Endodermal cell (in vitro differentiated cells): ENCODE data around the gene SLC28A1. TPM values are rescaled to one million over a fixed set of nuclear protein-coding genes. Genes with fewer than 3 reads are reported as not detected.
A peak's percentile ranks its signal among the peaks of the same experiment; 100 is the strongest.

Experiments
- DNase-seq: peaks from one replicate; pipeline ENCODE4 v3.0.0-alpha.2; 2017
- H3K27ac ChIP-seq: 2 replicates; pipeline ENCODE4 v1.5.1; 2013; ENCODE audit warnings: mild to moderate bottlenecking, low read depth, low read length, moderate library complexity
- H3K27me3 ChIP-seq: 2 replicates; pipeline ENCODE4 v1.6.1; 2013; ENCODE audit warnings: mild to moderate bottlenecking, low read length, moderate library complexity; ENCODE audit not compliant: insufficient read depth, control insufficient read depth, poor library complexity, severe bottlenecking
- H3K36me3 ChIP-seq: 2 replicates; pipeline ENCODE4 v1.7.0; 2013; ENCODE audit warnings: mild to moderate bottlenecking, low read length, moderate library complexity; ENCODE audit not compliant: control insufficient read depth, insufficient read depth
- H3K4me1 ChIP-seq: one replicate; pipeline ENCODE4 v1.7.0; 2013; ENCODE audit warnings: low read length; ENCODE audit not compliant: control insufficient read depth, insufficient read depth
- H3K4me3 ChIP-seq: 2 replicates; pipeline ENCODE4 v1.5.1; 2013; ENCODE audit warnings: mild to moderate bottlenecking, low read length, moderate library complexity
- H3K9ac ChIP-seq: 2 replicates; pipeline ENCODE4 v1.6.1; 2013; ENCODE audit warnings: mild to moderate bottlenecking, low read length, moderate library complexity; ENCODE audit not compliant: poor library complexity, severe bottlenecking; ENCODE audit errors: extremely low read depth
- H3K9me3 ChIP-seq: 2 replicates; pipeline ENCODE4 v1.6.1; 2013; ENCODE audit warnings: mild to moderate bottlenecking, low read length, moderate library complexity; ENCODE audit not compliant: control insufficient read depth
- H3K27ac Mint-ChIP-seq: 2 replicates; pipeline ENCODE4 v1.8.0; 2020; ENCODE audit warnings: mixed read lengths
- H3K27me3 Mint-ChIP-seq: 2 replicates; pipeline ENCODE4 v1.8.0; 2021; ENCODE audit warnings: mild to moderate bottlenecking, mixed read lengths; ENCODE audit not compliant: insufficient read depth
- H3K36me3 Mint-ChIP-seq: 2 replicates; pipeline ENCODE4 v1.8.0; 2020; ENCODE audit warnings: low read depth, mixed read lengths
- H3K4me1 Mint-ChIP-seq: 2 replicates; pipeline ENCODE4 v1.8.0; 2020; ENCODE audit warnings: mixed read lengths
- H3K4me3 Mint-ChIP-seq: 2 replicates; pipeline ENCODE4 v1.8.0; 2020; ENCODE audit warnings: mild to moderate bottlenecking, moderate library complexity, mixed read lengths
- H3K9me3 Mint-ChIP-seq: 2 replicates; pipeline ENCODE4 v1.8.0; 2020; ENCODE audit warnings: mild to moderate bottlenecking, mixed read lengths
- WGBS, 2 experiments: methylation state at CpG; one replicate each; pipeline versions ENCODE4 v1.1.5 to v1.1.7; 2013; ENCODE audit warnings: missing lambda C conversion rate in 2 of 2, mixed read lengths in 1 of 2; ENCODE audit not compliant: insufficient coverage in 1 of 2, insufficient read length in 1 of 2; 5-methylcytosine and 5-hydroxymethylcytosine counted together
- total RNA-seq, 2 donors: library from RNA; stranded (reverse); fragmentation: NEBNext Ultra II Directional in 1 of 2; extraction: Animal tissue kit (Norgen Biotek cat#: 25700) in 1 of 2; gene quantifications; 2 replicates in 1 of 2; 3 replicates in 1 of 2; pipeline ENCODE4 v1.2.1, GENCODE V29; 2021
- TF ChIP-seq, protein P1 (sequence below): fragments of 200-600 bp; sonication (generic); conservative IDR thresholded peaks from 2 replicates; pipeline ENCODE4 v1.5.0; 2021; ENCODE audit warnings: antibody characterized with exemption, mild to moderate bottlenecking

Gene SLC28A1
- total RNA-seq, 2 donors from 2014 or later = not detected

DNA sequence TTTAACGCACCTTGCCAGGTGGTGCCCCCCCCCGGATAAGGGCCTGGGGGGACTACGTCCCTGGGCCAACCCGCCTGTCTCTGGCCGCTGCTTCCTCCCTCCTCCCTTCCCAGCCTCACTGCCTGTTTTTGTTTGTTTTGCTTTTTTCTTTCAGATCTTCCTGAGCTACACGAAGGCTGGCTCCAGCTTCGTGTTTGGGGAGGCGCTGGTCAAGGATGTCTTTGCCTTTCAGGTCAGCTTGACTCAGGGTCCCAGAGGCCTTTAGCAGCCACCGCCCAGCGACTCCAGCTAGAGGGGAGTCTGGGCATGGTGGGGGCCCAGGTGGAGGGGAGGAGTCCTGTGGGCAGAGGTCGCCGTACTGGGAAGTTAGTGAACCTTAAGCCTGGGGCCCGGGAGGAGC, 24.1 kb downstream of the SLC28A1 start:
- no peaks in the 10 kb centered on the region for H3K36me3 ChIP-seq
- H3K27ac ChIP-seq = no peak overlapping the region
- H3K27me3 Mint-ChIP-seq = no peaks in the 10 kb centered on the region
- no peak overlapping the region for H3K9ac ChIP-seq
- TF ChIP-seq, protein P1, sequence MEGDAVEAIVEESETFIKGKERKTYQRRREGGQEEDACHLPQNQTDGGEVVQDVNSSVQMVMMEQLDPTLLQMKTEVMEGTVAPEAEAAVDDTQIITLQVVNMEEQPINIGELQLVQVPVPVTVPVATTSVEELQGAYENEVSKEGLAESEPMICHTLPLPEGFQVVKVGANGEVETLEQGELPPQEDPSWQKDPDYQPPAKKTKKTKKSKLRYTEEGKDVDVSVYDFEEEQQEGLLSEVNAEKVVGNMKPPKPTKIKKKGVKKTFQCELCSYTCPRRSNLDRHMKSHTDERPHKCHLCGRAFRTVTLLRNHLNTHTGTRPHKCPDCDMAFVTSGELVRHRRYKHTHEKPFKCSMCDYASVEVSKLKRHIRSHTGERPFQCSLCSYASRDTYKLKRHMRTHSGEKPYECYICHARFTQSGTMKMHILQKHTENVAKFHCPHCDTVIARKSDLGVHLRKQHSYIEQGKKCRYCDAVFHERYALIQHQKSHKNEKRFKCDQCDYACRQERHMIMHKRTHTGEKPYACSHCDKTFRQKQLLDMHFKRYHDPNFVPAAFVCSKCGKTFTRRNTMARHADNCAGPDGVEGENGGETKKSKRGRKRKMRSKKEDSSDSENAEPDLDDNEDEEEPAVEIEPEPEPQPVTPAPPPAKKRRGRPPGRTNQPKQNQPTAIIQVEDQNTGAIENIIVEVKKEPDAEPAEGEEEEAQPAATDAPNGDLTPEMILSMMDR = no peak
- H3K4me3 Mint-ChIP-seq = no peak overlapping the region
- no peaks in the 10 kb centered on the region for H3K9me3 ChIP-seq
- H3K36me3 Mint-ChIP-seq = no peaks in the 10 kb centered on the region
- no peak overlapping the region for H3K4me3 ChIP-seq
- no peaks in the 10 kb centered on the region for H3K27me3 ChIP-seq
- peak; percentile 51 for DNase-seq
- no peak overlapping the region for H3K27ac Mint-ChIP-seq
- H3K4me1 Mint-ChIP-seq = no peaks in the 10 kb centered on the region
- no peaks in the 10 kb centered on the region for H3K9me3 Mint-ChIP-seq
- 67 to 79% methylated on average over 4 to 13 of the region's 13 CpGs for WGBS, 2 experiments
- H3K4me1 ChIP-seq = no peaks in the 10 kb centered on the region

DNA sequence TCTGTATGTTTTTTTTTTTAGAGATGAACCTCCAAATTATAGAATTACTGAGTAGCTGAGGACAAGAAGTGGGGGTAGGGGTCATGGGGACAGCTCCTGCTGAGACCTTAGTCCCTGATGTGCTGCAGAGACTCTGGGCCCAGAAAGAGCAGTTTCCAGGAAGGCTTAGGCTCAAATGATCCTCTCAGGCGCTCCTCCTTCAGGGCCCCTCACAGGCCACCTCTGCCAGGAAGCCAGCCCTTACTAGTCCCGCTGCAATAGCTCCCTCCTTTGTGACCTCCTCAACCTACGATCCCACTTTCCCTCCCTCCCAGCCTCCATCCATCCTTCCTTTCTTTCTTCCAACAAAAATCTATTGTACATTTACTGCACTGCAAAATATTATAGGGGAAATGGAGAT, 24.6 kb downstream of the SLC28A1 start:
- no peaks in the 10 kb centered on the region for H3K4me1 ChIP-seq
- Mint-ChIP-seq H3K4me1 (no peaks in the 10 kb centered on the region), H3K27ac (no peak overlapping the region), H3K36me3 (no peaks in the 10 kb centered on the region), H3K9me3 (no peaks in the 10 kb centered on the region), H3K4me3 (no peak overlapping the region), H3K27me3 (no peaks in the 10 kb centered on the region)
- H3K9ac ChIP-seq = no peak overlapping the region
- no peaks in the 10 kb centered on the region for H3K36me3 ChIP-seq
- H3K9me3 ChIP-seq = no peaks in the 10 kb centered on the region
- H3K27ac ChIP-seq = no peak overlapping the region
- no peak overlapping the region for H3K4me3 ChIP-seq
- no peaks in the 10 kb centered on the region for H3K27me3 ChIP-seq
- 57 to 93% methylated on average over 1 to 3 of the region's 3 CpGs for WGBS, 2 experiments
- TF ChIP-seq, protein P1 = no peak
- no peak for DNase-seq

- no peaks in the 10 kb centered on the region for H3K36me3 Mint-ChIP-seq
- no peak overlapping the region for H3K27ac Mint-ChIP-seq
- Histone ChIP-seq H3K27ac (no peak overlapping the region), H3K4me1 (no peaks in the 10 kb centered on the region), H3K9me3 (no peaks in the 10 kb centered on the region), H3K27me3 (no peaks in the 10 kb centered on the region), H3K4me3 (no peak overlapping the region), H3K36me3 (no peaks in the 10 kb centered on the region), H3K9ac (no peak overlapping the region)
- WGBS, 2 experiments = 94 to 100% methylated on average over 2 to 4 of the region's 4 CpGs
- no peaks in the 10 kb centered on the region for H3K9me3 Mint-ChIP-seq
- H3K4me3 Mint-ChIP-seq = no peak overlapping the region
- peaks cover 1% of the 10 kb centered on the region for H3K4me1 Mint-ChIP-seq
- TF ChIP-seq, protein P1 = no peak
- H3K27me3 Mint-ChIP-seq = no peaks in the 10 kb centered on the region
- DNase-seq = no peak
Measured at GRCh38 chr15:84909782-84910181, 25.3 kb downstream of the SLC28A1 start.
